ENCODE results near the gene EHHADH.

EHHADH gene

GRCh38 chr3:185204894-185205293 is 49.0 kb downstream of the EHHADH start:
- no peak overlapping the region for H3K27ac ChIP-seq
- in situ Hi-C loops (cut with HindIII; ENCODE audit: low pct_ligation_motif_present, low sequenced_read_pairs), result no loop called here
- DNase-seq, result no peak
- no peak overlapping the region for H3K4me3 ChIP-seq (ENCODE audit: low read depth, low read length)
- no peaks in the 10 kb centered on the region for H3K27me3 ChIP-seq (replicated peaks)
- no peaks in the 10 kb centered on the region for H3K36me3 ChIP-seq (replicated peaks)
- TF ChIP-seq CTCF (IDR thresholded peaks at IDR 0.05; ENCODE audit: low read depth, low read length, missing control alignments), result no peak

GRCh38 chr3:185200639-185201038 is 53.2 kb downstream of the EHHADH start:
- Histone ChIP-seq H3K27me3 (replicated peaks) (no peaks in the 10 kb centered on the region), H3K27ac (peak overlapping the region; percentile 7), H3K36me3 (replicated peaks) (no peaks in the 10 kb centered on the region), H3K4me3 (ENCODE audit: low read depth, low read length) (no peak overlapping the region)
- peak; percentile 84 for DNase-seq
- in situ Hi-C loops (cut with HindIII; ENCODE audit: low pct_ligation_motif_present, low sequenced_read_pairs), result no loop called here
- TF ChIP-seq CTCF (IDR thresholded peaks at IDR 0.05; ENCODE audit: low read depth, low read length, missing control alignments), result no peak

- H3K36me3 ChIP-seq (replicated peaks), result no peaks in the 10 kb centered on the region
- in situ Hi-C loops (cut with HindIII; ENCODE audit: low pct_ligation_motif_present, low sequenced_read_pairs), result no loop called here
- peak; percentile 22 for TF ChIP-seq CTCF (IDR thresholded peaks at IDR 0.05; ENCODE audit: low read depth, low read length, missing control alignments)
- no peaks in the 10 kb centered on the region for H3K27me3 ChIP-seq (replicated peaks)
- H3K4me3 ChIP-seq (ENCODE audit: low read depth, low read length), result no peak overlapping the region
- no peak overlapping the region for H3K27ac ChIP-seq
- no peak for DNase-seq
Observed at GRCh38 chr3:185199671-185200070, 54.2 kb downstream of the EHHADH start.

- no peak for TF ChIP-seq CTCF (IDR thresholded peaks at IDR 0.05; ENCODE audit: low read depth, low read length, missing control alignments)
- DNase-seq, result no peak
- Histone ChIP-seq H3K27me3 (replicated peaks) (no peaks in the 10 kb centered on the region), H3K27ac (no peak overlapping the region), H3K4me3 (ENCODE audit: low read depth, low read length) (no peak overlapping the region), H3K36me3 (replicated peaks) (no peaks in the 10 kb centered on the region)
- in situ Hi-C loops (cut with HindIII; ENCODE audit: low pct_ligation_motif_present, low sequenced_read_pairs), result no loop called here
Observed at GRCh38 chr3:185199206-185199605, 54.6 kb downstream of the EHHADH start.

- Histone ChIP-seq H3K36me3 (replicated peaks) (no peaks in the 10 kb centered on the region), H3K27ac (no peak overlapping the region), H3K27me3 (replicated peaks) (no peaks in the 10 kb centered on the region), H3K4me3 (ENCODE audit: low read depth, low read length) (no peak overlapping the region)
- no peak for TF ChIP-seq CTCF (IDR thresholded peaks at IDR 0.05; ENCODE audit: low read depth, low read length, missing control alignments)
- in situ Hi-C loops (cut with HindIII; ENCODE audit: low pct_ligation_motif_present, low sequenced_read_pairs), result no loop called here
- no peak for DNase-seq
Observed at GRCh38 chr3:185197068-185197467, 56.8 kb downstream of the EHHADH start.

- no peak overlapping the region for H3K4me3 ChIP-seq (ENCODE audit: low read depth, low read length)
- H3K27me3 ChIP-seq (replicated peaks), result no peaks in the 10 kb centered on the region
- no peak for DNase-seq
- no peaks in the 10 kb centered on the region for H3K36me3 ChIP-seq (replicated peaks)
- TF ChIP-seq CTCF (IDR thresholded peaks at IDR 0.05; ENCODE audit: low read depth, low read length, missing control alignments), result no peak
- in situ Hi-C loops (cut with HindIII; ENCODE audit: low pct_ligation_motif_present, low sequenced_read_pairs), result no loop called here
- H3K27ac ChIP-seq, result no peak overlapping the region
Observed at GRCh38 chr3:185195652-185196051, 58.2 kb downstream of the EHHADH start.
